Medulla oblongata (tissue), 1 donor: ENCODE results near the gene FTSJ1.
"Not testable (repeated sequence)": the region's sequence is repeated elsewhere in the genome, so short reads cannot be mapped to it uniquely, and the experiment has no call there.

Source experiments
- DNase-seq: peaks from one replicate; pipeline ENCODE4 v3.0.0-alpha.2; 2015; ENCODE audit errors: extremely low spot score

Gene FTSJ1

GRCh38 chrX:48493890-48494364, 17.9 kb downstream of the FTSJ1 start:
- DNase-seq, result peak; percentile 58

- DNase-seq, result no peak
Measured at GRCh38 chrX:48496660-48497059, 20.7 kb downstream of the FTSJ1 start.

- no peak for DNase-seq
Measured at GRCh38 chrX:48497871-48498270, 21.9 kb downstream of the FTSJ1 start.

- no peak for DNase-seq
Measured at GRCh38 chrX:48498374-48498809, 22.4 kb downstream of the FTSJ1 start.

- DNase-seq, result no peak
Measured at GRCh38 chrX:48504261-48504660, 28.3 kb downstream of the FTSJ1 start.

GRCh38 chrX:48505481-48505880, 29.5 kb downstream of the FTSJ1 start:
- no peak for DNase-seq

- no peak for DNase-seq
Measured at GRCh38 chrX:48507246-48507645, 31.2 kb downstream of the FTSJ1 start.

- DNase-seq, result peak; percentile 70
Measured at GRCh38 chrX:48508400-48509244, 32.6 kb downstream of the FTSJ1 start, which contains the start of gene PORCN. PORCN (plus strand) TSS chrX:48508992; CDS start chrX:48509821, 829 bp downstream.

- no peak for DNase-seq
Measured at GRCh38 chrX:48509245-48509590, 33.2 kb downstream of the FTSJ1 start.

- no peak for DNase-seq
Measured at GRCh38 chrX:48509619-48510018, 33.6 kb downstream of the FTSJ1 start.

- no peak for DNase-seq
Measured at GRCh38 chrX:48511560-48511959, 35.6 kb downstream of the FTSJ1 start.

- no peak for DNase-seq
Measured at GRCh38 chrX:48512371-48512935, 36.5 kb downstream of the FTSJ1 start.

- DNase-seq, result no peak
Measured at GRCh38 chrX:48513670-48514069, 37.7 kb downstream of the FTSJ1 start.

GRCh38 chrX:48514126-48514806, 38.3 kb downstream of the FTSJ1 start:
- no peak for DNase-seq

- no peak for DNase-seq
Measured at GRCh38 chrX:48514868-48515460, 39.0 kb downstream of the FTSJ1 start.

- no peak for DNase-seq
Measured at GRCh38 chrX:48515842-48516241, 39.8 kb downstream of the FTSJ1 start.

GRCh38 chrX:48516285-48516684, 40.3 kb downstream of the FTSJ1 start:
- DNase-seq, result no peak

- DNase-seq, result no peak
Measured at GRCh38 chrX:48516987-48517386, 41.0 kb downstream of the FTSJ1 start.

GRCh38 chrX:48519481-48519880, 43.5 kb downstream of the FTSJ1 start:
- DNase-seq, result not testable (repeated sequence)

- DNase-seq, result no peak
Measured at GRCh38 chrX:48520455-48520854, 44.5 kb downstream of the FTSJ1 start.

- peak; percentile 2 for DNase-seq
Measured at GRCh38 chrX:48520976-48521352, 45.0 kb downstream of the FTSJ1 start.
